ENCODE measurements around the gene ARHGAP15.

ARHGAP15 gene

DNA sequence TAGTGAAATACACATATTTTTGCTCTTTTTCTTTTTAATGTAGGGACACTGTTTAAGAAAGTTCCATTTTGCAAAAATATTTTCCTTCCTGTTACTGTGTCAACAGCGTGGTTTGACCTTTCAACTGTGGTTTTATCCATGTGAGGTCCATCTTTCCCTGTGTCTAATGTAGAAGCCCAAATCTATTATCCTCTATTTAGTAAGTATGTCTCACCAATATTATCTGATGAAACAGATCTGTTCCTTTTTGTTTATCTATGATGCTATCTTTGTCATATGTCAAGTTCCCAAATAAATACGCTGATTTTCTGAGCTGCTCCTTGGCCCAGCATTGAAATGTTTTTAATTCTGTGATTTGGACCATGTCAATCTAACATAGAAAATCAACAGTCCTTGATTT, 3.5 kb upstream of the ARHGAP15 start:
- H3K27ac Mint-ChIP-seq: peak overlapping the region; percentile 63

DNA sequence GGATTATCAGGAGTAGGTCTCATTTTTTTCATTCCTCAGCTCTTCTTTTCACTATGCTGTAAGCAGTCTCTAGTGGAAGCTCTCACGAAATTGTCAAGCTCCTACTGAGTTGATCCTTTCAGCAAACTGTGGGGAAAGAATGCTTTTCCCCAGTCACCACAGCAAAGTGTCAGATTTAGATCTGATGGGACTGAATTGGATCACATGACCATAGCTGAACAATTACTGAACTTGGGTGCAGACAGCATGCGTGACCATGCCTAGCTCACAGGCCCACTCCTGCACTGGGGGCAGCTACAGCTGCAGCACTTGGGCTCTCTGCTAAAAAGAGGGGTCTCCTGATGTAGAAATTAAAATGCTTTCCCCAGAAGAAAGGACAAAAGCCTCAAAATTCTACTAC, 3.1 kb downstream of the ARHGAP15 start:
- H3K27ac Mint-ChIP-seq: peak overlapping the region; percentile 77
- peaks cover 68% of the 10 kb centered on the region for H3K4me1 Mint-ChIP-seq (ENCODE audit: low read depth)
- peak overlapping the region; percentile 81 for H3K4me3 Mint-ChIP-seq
- peaks cover 23% of the 10 kb centered on the region for H3K36me3 Mint-ChIP-seq (ENCODE audit: low read depth)
- DNase-seq: peak; percentile 48
- no peaks in the 10 kb centered on the region for H3K27me3 Mint-ChIP-seq
- H3K9me3 Mint-ChIP-seq: peaks cover 2% of the 10 kb centered on the region

More for the DNA sequence above, 3.5 kb upstream of the ARHGAP15 start:
- H3K27me3 Mint-ChIP-seq: no peaks in the 10 kb centered on the region
- H3K4me1 Mint-ChIP-seq (ENCODE audit: low read depth): peaks cover 29% of the 10 kb centered on the region
- H3K4me3 Mint-ChIP-seq: no peak overlapping the region
- H3K36me3 Mint-ChIP-seq (ENCODE audit: low read depth): peaks cover 8% of the 10 kb centered on the region
- H3K9me3 Mint-ChIP-seq: no peaks in the 10 kb centered on the region
- no peak for DNase-seq

DNA sequence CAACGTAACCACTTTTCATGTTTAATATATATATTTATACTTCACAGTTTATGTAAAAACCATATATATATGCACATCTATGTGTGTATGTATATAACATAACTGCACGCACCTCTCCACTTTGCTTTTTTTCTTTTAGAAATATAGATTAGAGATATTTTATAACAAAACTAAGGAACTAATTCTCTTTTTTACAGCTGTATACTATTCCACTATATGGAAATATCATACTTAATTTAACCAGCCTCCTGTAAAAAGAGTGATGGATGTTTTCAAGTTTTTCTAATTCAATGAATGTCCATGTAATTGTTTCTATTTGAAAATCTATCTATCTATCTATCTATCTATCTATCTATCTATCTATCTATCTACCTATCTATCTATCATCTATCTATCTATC, 4.6 kb downstream of the ARHGAP15 start:
- peaks cover 23% of the 10 kb centered on the region for H3K36me3 Mint-ChIP-seq (ENCODE audit: low read depth)
- no peak overlapping the region for H3K4me3 Mint-ChIP-seq

DNA sequence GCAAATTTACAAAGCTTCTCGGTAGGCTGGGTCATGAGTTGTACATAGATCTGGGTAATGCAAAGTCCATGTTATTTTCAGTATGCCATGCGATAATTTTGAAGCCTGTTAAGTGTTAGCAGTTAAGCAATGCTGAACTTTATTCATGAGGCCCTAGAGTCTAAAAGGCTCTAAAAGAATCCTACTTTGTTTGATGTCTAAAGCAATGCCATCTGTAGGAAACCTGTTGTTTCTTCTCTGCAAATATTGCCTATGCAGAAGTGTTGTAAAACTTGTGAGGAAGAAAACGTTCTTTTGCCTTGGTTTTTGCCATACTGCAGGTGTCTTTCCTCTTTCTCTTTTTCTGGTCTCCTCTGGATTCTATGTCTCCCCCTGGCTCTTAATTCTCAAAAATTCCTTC, 9.1 kb downstream of the ARHGAP15 start:
- peaks cover 2% of the 10 kb centered on the region for H3K9me3 Mint-ChIP-seq
- peak overlapping the region; percentile 35 for H3K27ac Mint-ChIP-seq
- no peaks in the 10 kb centered on the region for H3K27me3 Mint-ChIP-seq
- peaks cover 17% of the 10 kb centered on the region for H3K36me3 Mint-ChIP-seq (ENCODE audit: low read depth)
- DNase-seq: no peak
- peaks cover 83% of the 10 kb centered on the region for H3K4me1 Mint-ChIP-seq (ENCODE audit: low read depth)
- peak overlapping the region; percentile 3 for H3K4me3 Mint-ChIP-seq

More for the DNA sequence above, 4.6 kb downstream of the ARHGAP15 start:
- peaks cover 71% of the 10 kb centered on the region for H3K4me1 Mint-ChIP-seq (ENCODE audit: low read depth)
- H3K27ac Mint-ChIP-seq: no peak overlapping the region
- H3K9me3 Mint-ChIP-seq: peaks cover 2% of the 10 kb centered on the region
- DNase-seq: no peak
- H3K27me3 Mint-ChIP-seq: no peaks in the 10 kb centered on the region

DNA sequence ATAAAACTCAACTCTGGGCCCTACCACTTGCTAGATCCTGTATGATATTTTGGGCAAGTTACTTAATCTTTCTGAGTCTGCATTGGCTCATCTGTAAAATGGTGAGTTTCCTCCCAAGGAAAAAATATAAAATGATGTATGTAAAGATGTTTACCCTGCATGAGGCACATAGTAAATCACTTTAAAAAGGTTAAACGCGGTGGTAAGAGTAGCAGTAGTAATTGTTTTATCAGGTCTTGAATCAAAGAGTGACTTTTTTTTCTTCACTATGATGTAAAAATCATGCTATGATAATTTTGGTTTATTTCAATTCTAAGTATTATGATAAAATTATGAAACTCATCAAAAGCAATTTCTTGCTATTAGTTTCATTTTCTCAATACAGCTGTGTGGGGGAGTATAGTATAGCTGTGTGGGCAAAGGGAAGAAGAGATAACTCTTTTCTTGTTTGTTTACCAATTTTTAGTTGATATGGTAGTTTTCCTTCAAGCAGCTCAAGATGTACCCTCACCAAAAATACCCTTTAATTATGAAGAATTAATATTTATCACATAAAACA, 10.7 kb downstream of the ARHGAP15 start:
- H3K9me3 Mint-ChIP-seq: no peaks in the 10 kb centered on the region
- no peaks in the 10 kb centered on the region for H3K27me3 Mint-ChIP-seq
- peak overlapping the region; percentile 82 for H3K27ac Mint-ChIP-seq
- peak overlapping the region; percentile 72 for H3K4me3 Mint-ChIP-seq
- H3K36me3 Mint-ChIP-seq (ENCODE audit: low read depth): peaks cover 23% of the 10 kb centered on the region
- DNase-seq: no peak
- H3K4me1 Mint-ChIP-seq (ENCODE audit: low read depth): peaks cover 89% of the 10 kb centered on the region

DNA sequence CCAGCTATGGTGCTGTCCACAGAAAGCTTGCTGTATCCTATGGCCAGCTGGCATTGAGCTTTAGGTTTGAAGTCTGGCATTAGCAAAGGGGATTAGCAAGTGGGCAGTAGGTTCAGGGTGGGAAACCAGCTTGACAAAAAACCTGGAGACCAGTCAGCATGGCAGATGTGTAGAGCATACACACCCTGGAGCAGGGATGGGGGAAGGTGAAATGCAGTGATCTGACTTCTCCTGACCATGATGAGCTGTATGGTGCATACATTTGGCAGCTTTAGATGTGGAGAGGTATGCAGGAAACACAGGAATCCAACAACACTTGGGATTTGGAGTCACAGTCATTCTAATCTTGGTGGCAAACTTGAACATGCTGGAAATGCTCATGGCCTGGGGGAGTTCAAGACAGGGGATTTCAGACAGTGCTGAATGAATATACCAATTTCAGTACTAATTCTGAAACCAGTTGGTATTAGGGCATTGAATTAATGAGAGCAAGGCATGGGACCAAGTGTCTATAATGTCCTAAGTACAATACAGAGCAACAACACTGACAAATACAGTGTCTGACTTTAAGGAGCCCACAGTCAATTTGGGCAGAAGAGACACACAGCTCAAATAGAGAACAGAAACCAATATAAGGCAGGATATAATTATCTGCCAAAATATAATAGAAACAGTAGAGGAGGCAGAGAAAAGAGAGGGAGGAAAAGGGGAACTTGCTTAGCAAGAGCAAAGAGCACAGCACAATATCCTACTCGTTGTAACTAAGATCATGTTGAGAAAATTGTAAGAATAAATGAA, 11.8 kb downstream of the ARHGAP15 start:
- Mint-ChIP-seq H3K36me3 (ENCODE audit: low read depth) (peaks cover 23% of the 10 kb centered on the region), H3K4me3 (peak overlapping the region; percentile 72)
- peak; percentile 35 for DNase-seq

DNA sequence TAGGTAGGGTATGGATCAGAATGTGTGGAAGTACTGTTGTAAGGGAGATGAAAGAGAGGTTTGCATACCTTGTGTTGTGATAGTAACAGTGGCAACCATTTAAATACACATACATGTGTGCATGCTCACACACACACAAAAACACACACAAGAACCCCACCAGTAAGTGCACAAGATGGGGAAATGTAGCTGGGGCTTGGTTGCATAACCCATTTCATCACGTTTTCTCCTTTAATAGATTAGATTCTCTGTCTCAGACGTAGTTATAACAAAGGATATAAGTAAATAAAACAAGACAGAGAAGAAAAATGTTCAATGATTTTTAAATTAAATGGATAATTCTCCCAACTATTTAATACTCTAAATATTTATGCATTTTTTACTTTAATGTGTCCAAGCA, 13.4 kb downstream of the ARHGAP15 start:
- H3K4me1 Mint-ChIP-seq (ENCODE audit: low read depth): peaks cover 87% of the 10 kb centered on the region
- H3K27ac Mint-ChIP-seq: peak overlapping the region; percentile 2
- H3K9me3 Mint-ChIP-seq: no peaks in the 10 kb centered on the region
- H3K27me3 Mint-ChIP-seq: no peaks in the 10 kb centered on the region
- DNase-seq: no peak
- H3K4me3 Mint-ChIP-seq: no peak overlapping the region
- H3K36me3 Mint-ChIP-seq (ENCODE audit: low read depth): peaks cover 20% of the 10 kb centered on the region

More for the DNA sequence above, 11.8 kb downstream of the ARHGAP15 start:
- H3K4me1 Mint-ChIP-seq (ENCODE audit: low read depth): peaks cover 87% of the 10 kb centered on the region
- H3K9me3 Mint-ChIP-seq: no peaks in the 10 kb centered on the region
- H3K27ac Mint-ChIP-seq: peak overlapping the region; percentile 82
- H3K27me3 Mint-ChIP-seq: no peaks in the 10 kb centered on the region

DNA sequence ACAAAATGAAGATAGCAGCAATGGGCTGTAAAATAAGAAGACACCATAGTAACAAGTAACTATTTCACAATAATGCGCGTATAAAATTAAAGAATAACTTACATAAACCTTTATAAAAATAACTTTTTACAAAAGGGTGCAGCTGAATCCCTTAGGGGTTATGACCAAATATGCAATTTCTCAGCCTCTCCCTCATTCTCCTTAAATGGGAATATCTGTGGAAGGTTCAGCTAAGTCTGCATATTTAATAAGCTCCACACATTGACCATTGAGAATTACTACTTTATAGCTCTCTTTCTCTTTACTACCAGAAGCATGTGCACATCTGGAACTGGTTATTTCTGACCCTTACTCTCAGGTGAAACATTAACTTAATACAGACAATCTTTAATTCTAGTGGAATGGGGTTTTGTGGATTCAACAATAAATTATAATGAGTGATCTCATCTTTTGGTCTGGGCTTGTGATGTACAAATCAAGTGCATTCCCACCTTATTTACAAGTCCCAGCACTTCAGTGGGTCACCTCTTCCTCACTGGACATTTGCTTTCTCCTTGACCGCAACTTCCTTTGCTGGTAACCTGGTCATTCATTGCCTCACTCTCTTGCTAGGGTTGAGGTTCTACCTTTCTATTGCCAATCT, 15.7 kb downstream of the ARHGAP15 start:
- H3K27me3 Mint-ChIP-seq: no peaks in the 10 kb centered on the region
- DNase-seq: no peak

DNA sequence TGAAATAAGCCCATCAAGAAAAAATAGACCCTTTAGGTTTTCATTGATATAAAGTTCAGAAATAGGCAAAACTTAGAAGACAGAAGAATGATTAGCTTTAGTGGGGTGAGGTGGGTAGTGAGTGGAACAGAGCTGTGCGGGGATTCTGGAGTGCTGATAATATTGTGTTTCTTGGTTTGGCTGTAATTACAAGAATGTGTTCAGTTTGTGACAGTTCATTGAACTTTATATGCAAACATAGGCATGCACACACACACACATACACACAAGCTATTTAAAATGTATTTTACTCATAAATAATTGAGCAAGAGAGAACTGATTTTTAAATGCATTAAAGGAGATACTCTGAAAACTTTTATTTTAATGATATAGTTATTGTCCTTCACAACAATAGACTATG, 17.1 kb downstream of the ARHGAP15 start:
- Mint-ChIP-seq H3K27ac (peak overlapping the region; percentile 38), H3K9me3 (no peaks in the 10 kb centered on the region), H3K36me3 (ENCODE audit: low read depth) (peaks cover 20% of the 10 kb centered on the region), H3K27me3 (no peaks in the 10 kb centered on the region), H3K4me3 (no peak overlapping the region), H3K4me1 (ENCODE audit: low read depth) (peaks cover 85% of the 10 kb centered on the region)
- no peak for DNase-seq

More for the DNA sequence above, 15.7 kb downstream of the ARHGAP15 start:
- Mint-ChIP-seq H3K9me3 (no peaks in the 10 kb centered on the region), H3K4me3 (no peak overlapping the region), H3K27ac (peak overlapping the region; percentile 63), H3K4me1 (ENCODE audit: low read depth) (peaks cover 86% of the 10 kb centered on the region), H3K36me3 (ENCODE audit: low read depth) (peaks cover 20% of the 10 kb centered on the region)

DNA sequence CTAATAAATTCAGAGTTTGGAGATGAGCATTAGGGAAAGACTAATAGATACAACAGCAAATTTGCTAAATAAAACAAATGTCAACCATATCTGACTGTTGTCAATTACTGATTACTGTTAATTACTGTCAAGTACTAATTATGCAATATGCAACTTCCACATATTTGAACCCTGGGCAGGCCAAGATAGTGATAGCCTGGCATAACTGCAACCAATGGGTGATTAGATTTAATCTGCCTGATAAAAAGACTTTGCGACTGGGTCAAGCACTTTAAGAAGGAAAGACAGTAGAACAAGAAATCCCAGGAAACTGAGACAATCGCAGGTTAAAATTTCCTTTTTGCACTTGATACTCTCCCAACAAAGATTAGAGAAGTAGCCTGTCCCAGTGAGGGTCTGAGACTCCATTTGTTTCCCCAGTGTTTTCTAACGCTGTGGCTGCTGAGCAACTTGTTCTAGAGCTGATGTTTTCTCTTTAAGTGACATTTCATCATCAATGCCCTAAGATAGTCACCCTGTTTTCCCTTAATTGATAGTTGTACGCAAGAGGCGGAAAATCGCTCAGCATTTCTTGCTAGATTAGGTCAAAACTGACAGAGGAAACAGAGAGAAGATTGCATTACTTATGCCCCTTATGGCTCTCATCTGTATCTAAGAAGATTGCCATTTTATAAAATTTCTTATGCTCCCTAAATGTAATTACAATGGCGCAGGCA, 17.8 kb downstream of the ARHGAP15 start:
- no peak for DNase-seq
- Mint-ChIP-seq H3K4me1 (ENCODE audit: low read depth) (peaks cover 85% of the 10 kb centered on the region), H3K4me3 (no peak overlapping the region), H3K9me3 (no peaks in the 10 kb centered on the region), H3K36me3 (ENCODE audit: low read depth) (peaks cover 16% of the 10 kb centered on the region), H3K27ac (peak overlapping the region; percentile 64), H3K27me3 (no peaks in the 10 kb centered on the region)

DNA sequence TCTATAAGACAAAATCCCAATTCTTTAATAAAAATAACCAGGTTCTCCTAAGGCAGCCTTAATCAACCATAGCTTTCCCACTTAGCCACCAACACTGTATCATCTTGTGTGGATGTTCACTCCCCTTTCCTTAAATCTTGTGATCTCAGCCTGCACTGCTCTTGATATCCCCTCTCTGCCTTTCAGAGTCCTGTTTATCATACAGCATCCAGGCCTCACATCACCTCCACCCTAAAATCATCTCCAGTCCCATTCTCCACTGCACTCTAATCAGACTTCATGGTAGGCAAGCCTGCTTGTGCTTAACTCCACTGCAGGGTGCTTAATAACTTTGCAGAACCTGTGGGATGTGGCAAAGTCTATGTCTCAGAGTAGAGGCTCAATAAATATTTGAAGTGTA, 18.8 kb downstream of the ARHGAP15 start:
- Mint-ChIP-seq H3K27me3 (no peaks in the 10 kb centered on the region), H3K36me3 (ENCODE audit: low read depth) (peaks cover 14% of the 10 kb centered on the region), H3K4me3 (no peak overlapping the region), H3K9me3 (no peaks in the 10 kb centered on the region), H3K4me1 (ENCODE audit: low read depth) (peaks cover 88% of the 10 kb centered on the region), H3K27ac (peak overlapping the region; percentile 48)
- DNase-seq: no peak

DNA sequence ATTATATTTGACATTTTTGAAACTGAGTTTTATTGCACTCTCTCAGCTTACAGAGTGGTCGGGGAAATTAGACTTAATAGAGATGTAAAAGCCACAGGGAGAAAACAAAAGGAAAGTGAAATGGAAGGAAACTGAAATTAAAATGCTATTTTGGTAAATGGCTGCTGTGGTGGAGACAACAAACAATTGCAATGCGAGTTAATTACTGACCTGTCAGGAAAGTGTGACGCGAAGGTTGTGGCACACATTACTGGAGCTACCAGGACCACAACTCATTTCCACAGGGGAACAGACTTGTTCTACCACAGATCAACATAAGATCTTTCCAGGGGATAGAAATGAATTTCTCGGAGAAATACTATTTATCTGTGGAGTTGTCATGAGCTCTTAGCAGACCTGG, 19.5 kb downstream of the ARHGAP15 start:
- H3K27me3 Mint-ChIP-seq: no peaks in the 10 kb centered on the region

DNA sequence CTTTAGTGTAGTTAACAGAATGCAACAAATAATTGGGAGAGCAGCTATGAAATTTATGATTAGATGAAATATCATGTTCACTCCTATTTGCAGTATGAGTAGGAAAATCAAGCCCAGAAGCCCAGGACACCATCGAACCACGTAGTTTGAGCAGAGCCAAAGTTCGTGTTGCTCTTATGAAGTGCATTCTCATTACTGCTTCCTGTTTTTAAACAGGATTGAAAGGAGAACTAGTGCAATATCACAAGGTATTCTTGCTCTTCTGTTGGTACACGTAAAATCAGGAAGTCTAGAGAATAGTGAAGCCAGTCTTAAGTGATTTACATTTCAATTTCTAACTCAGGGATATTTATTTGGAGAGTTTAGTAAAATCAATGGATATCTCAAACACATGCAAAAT, 21.1 kb downstream of the ARHGAP15 start:
- peak overlapping the region; percentile 80 for H3K27ac Mint-ChIP-seq
- peak overlapping the region; percentile 58 for H3K4me3 Mint-ChIP-seq
- H3K9me3 Mint-ChIP-seq: no peaks in the 10 kb centered on the region
- no peaks in the 10 kb centered on the region for H3K27me3 Mint-ChIP-seq
- peaks cover 85% of the 10 kb centered on the region for H3K4me1 Mint-ChIP-seq (ENCODE audit: low read depth)
- peaks cover 6% of the 10 kb centered on the region for H3K36me3 Mint-ChIP-seq (ENCODE audit: low read depth)
- no peak for DNase-seq

More for the DNA sequence above, 19.5 kb downstream of the ARHGAP15 start:
- Mint-ChIP-seq H3K4me1 (ENCODE audit: low read depth) (peaks cover 86% of the 10 kb centered on the region), H3K27ac (peak overlapping the region; percentile 59), H3K9me3 (no peaks in the 10 kb centered on the region), H3K36me3 (ENCODE audit: low read depth) (peaks cover 9% of the 10 kb centered on the region), H3K4me3 (peak overlapping the region; percentile 7)
- no peak for DNase-seq

DNA sequence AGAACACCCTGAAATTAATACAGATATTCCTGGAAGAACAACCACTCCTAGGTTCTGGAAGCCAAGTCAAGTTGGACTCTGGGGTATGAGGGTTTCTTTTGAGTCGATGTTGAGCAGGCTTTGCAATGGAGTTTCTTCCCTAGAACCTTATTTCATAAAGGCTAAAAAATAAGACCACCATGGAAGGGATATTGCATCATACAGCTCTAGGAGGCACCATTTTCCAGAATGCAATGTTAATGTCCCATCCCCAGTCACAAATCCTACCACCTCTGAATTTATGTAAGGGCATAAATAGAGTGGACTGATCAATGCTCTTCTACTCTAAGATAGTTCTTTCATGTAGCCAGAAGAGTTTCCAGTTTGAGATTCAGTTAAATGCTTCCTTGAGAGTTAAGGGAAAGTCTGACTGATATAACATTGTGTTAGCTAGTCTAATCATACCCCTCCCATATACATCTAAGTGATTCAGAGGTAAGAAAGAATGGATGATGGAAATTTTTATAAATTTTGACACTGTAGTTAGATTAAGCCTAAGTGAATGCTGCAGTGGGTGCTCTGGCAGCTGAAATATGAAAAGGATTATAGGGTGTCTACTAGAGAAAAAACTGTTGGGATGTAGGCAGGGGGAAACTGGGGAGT, 22.0 kb downstream of the ARHGAP15 start:
- Mint-ChIP-seq H3K4me3 (peak overlapping the region; percentile 47), H3K27me3 (no peaks in the 10 kb centered on the region), H3K9me3 (no peaks in the 10 kb centered on the region), H3K27ac (peak overlapping the region; percentile 80), H3K36me3 (ENCODE audit: low read depth) (peaks cover 15% of the 10 kb centered on the region), H3K4me1 (ENCODE audit: low read depth) (peaks cover 88% of the 10 kb centered on the region)
- DNase-seq: no peak
